GM19372 (cell line): Measurements from ENCODE around the gene SKI.

Experiments
- ATAC-seq: cut with Tn5 transposase; IDR thresholded peaks from one replicate; pipeline ENCODE4 v1.9.1; 2021; ENCODE audit warnings: mild to moderate bottlenecking, low read depth, moderate library complexity; ENCODE audit not compliant: unreplicated experiment

The SKI gene

DNA sequence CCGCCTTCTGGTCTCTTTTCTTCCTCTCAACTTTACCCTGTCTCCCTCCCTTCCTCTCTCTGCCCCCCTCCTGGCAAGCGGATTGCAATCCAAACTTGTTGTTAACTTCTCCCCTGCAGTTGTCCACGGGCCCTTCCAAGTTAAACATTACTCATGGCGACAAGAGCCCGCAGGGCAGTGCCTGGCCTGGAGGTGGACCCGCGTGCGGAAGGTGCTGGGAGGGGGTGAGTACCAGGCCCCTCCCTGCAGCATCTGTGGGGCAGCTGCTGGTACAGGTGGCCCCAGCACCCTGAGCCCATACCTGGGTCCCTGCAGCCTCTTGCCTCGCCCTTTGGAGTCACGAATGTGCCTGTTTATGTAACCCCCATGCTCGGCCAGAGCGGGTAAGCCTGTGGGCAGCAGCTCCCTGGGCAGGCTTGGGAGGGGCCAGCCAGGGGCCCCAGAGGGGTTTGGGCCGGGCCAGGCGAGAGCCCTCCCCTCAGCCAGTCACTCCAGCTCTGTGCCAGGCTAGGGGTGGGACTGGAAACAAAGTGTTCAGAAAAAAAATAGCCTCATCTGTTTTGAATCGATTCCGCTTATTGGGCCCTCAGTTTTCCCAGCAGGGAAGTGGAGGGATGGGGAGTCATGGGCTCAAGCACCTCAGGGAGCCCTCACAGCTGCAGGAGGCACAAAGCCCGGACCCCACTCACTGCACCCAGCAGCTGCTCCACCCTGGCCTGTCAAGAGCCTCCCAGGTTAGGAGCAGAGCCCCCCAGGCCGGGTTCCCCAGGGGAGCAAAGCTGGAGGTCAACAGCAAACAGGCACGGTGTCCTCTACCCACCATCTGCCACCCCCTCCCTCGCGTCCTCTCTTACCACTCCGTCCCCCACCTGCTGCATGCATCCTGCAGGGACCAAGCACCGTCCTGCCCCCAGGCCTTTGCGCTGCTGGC lies 19.5 kb upstream of the SKI start:
- ATAC-seq = no peak

DNA sequence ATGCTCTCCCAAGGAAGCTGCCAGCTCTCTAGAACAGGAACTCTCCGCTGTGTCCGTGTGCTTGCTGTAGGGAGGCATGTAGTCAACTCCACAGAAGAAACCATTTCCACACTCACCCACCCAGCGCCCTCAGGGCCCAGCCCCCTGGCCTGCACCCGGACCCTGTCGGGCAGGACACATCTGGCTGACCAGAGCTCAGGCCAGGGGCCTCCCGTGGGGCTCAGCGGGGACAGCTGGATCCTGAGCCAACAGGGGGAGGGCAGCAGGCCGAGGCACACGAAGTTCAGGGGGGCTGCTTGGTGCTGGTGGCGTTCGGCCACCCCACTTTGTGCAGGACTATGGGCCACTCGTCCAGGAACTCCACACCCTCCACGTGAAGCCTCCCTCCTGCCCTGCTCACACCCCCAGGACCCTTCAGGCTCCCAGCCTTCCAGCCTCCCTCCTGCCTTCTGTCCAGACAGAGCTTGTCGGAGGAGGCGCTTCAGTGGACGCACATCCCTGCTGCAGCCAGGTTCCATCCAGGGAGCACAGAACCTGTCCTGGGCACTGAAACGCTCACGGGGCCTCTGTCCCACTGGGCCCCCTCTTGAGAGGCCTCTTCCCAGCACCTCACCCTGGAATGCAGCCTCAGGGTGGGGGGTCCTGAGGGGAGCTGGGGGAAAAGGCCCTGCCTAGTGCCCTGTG lies 18.6 kb upstream of the SKI start:
- no peak for ATAC-seq

DNA sequence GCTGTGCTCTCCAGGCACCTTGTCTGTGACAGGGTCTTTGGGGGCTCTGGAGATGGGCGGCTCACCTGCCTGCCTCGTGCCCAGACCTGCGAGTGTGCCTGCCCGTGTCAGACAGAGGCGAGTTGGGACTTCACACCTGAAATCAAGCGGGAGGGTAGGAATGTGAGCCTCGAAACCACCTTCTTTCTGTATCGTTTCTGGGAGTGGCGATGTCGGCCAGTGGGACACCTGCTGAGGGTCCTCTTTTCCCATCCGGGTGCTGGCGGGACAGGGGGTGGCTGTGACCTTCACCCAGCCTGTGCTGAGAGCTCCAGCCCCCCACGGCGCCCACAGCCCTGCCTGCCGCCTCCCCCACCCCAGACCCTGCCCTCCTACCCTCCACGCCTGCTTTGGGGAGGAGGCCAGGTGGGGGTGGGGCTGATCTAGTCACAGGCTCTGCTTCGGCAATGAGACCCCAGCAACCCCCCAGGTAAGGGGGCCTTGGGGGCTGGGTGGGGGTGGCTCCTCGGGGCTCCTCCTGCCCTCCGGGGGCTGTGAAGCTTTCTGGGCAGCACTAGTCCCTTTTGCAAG lies 17.9 kb upstream of the SKI start:
- no peak for ATAC-seq

DNA sequence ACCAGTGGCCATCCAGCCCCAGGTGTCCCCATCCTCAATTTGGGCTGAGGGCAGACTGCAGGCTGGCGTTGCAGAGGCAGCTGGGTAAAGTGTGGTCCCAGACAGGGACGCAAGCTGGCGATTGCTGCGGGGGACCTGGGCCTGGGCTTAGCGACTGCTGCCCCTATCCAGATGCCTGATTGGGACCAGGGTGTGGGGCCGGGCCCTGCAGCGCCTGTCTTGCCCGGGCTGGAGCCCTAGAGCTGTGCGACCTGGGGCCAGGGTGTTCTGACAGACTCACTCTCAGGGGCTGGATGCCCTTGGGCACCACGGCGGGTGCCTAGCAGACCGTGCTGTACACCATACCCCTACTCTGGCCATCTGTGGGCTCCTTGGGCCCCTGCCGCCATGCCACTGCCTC lies 17.3 kb upstream of the SKI start:
- ATAC-seq = no peak

DNA sequence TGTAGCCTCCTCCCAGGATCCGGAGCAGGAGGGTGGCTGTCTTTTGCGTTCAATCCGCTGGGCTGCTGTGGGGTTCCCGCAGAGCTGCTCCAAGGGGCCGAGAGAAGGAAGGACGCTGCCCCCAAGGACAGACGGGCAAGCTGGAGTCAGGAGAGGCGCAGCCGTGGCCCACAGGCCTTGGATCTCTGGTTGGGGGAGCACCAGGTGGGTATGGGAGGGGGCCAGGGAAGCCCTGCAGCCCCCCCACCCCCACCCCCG lies 15.9 kb upstream of the SKI start:
- ATAC-seq = no peak

DNA sequence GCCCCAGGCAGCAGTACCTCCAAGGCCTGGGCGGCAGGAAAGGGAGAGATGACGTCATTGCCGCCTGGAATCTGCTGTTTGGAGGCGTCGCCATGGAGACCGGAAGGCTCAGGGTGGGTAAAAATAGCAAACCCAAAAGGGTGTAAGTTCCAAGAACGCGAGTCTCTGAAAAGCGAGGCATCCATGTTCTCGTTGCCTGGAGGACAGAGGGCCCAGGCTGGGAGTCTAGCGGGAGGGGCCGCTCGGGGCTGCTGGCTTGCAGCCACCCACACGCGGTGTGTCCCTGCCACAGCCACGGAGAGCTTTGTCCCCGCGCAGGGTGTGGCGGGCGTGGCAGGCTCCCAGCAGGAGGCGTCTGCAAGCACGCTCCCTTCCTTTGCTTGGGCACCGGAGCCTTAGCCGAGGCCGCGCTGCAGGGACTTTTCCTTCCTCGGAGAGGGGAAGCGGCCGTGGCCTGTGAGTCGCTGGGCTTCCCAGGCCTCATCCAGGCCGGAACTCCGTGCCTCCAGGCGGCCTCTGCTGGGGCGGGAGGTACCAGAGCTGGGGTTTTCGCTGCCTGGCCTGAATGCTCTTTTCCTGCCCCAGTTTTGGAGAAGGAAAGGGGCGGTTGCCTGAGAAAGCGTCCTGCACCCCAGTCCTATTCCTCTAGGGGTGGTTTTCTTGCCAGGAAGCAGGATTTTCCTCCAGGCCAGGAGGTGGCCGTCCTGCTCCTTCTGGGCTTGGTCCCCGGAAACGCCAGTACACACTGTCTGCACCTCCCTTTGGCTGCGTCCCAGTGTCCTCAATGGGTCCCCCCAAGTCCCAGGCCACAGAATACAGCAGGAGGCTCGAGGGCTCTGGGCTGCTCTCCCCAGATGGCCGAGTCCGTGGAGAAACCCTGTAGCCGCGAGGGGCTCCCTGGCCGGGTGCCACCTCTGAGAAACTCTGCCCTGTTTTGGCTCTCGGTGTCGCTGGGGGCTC lies 15.3 kb upstream of the SKI start:
- ATAC-seq = no peak

DNA sequence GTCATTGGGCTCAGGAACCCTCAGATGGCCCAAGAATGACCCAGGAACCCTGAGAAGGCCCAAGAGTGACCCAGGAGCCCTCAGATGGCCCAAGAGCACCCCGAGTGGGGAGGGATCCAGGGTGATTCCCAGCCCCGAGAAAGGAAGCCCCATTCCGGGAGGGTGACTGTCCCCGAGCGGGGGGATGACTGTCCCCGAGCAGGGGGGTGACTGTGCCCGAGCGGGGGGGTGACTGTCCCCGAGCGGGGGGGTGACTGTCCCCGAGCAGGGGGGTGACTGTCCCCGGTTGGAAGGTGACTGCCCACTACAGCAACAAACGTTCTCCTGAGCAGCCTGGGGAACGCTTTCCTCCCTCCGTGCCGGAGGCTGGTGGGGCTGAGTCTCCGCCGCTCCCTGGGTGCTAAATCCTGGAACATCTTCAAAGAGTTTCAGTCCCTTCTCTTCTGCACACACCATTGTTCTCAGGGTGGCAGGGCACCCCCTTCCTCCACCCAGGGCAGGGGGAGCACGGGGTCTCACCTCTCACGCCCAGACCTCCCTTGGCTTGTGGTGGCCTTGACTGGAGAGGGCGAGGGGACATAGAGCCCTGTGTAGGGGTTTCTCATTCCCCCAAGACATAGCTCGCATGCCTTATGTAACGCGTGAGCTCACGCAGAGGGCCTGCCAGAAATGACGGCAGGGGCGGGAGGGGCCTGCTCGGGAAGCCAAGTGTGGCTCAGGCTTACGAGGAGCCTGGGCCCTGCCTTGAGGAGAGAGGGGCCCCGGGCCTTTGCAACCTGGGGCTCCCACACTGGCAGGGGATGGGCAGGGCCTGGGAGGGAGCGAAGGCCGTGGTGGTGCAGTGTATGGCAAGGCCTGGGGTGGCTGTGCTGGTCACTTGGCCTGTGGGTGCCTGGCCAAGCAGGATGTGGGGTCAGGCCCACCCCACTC lies 14.3 kb upstream of the SKI start:
- ATAC-seq = no peak

DNA sequence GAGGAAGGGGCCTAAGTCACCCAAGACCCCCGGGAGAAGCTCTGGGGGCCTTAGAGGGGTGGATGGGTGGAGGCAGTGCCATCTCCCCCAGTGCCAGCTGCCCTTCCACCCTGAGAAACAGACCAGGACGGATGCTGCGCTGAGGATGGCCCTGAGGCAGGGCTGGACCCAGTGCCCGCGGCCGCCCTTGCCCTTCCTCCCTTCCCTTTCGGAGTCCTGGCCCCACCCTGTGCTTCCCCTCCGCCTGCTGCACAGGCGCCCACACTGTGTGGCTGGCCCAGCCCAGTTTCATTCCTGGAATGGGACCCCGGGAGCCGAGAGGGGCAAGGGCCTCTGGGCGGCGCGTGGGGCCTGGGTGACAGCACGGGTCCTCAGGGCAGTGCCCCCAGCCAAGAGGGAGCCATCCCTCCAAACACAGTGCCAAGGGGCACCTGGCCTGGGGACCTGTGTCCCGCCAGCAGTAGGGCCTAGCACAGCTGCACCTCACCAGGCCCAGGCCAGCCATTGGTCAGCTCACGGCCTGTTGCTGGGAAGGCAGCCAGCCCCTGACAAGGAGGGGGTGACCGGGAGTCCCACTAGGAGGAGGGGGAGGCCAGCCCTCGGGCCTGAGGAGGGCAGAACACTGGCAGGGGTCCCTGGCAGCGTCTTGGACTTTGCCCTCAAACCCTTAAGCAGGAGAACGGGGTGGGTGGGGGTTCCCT lies 13.4 kb upstream of the SKI start:
- no peak for ATAC-seq

DNA sequence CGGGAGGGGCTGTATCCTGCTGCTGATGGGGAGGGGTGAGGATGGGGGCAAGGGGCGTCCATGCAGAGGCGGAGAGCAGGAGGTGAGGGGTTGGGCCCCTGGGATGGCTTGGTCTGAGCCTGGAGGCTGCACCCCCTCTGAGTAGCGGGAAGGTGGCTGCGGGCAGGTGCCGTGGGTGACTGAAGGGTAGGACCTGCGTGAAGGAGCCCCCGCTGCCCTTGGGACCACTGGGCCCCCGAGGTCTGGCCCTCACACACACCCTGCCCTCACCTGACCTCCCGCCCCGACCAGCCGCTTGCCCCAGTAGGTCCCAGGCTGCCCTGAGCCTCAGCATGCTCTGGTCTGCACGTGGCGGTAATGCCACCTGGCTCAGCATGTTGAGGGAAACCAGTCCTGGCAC lies 12.8 kb upstream of the SKI start:
- ATAC-seq = no peak

DNA sequence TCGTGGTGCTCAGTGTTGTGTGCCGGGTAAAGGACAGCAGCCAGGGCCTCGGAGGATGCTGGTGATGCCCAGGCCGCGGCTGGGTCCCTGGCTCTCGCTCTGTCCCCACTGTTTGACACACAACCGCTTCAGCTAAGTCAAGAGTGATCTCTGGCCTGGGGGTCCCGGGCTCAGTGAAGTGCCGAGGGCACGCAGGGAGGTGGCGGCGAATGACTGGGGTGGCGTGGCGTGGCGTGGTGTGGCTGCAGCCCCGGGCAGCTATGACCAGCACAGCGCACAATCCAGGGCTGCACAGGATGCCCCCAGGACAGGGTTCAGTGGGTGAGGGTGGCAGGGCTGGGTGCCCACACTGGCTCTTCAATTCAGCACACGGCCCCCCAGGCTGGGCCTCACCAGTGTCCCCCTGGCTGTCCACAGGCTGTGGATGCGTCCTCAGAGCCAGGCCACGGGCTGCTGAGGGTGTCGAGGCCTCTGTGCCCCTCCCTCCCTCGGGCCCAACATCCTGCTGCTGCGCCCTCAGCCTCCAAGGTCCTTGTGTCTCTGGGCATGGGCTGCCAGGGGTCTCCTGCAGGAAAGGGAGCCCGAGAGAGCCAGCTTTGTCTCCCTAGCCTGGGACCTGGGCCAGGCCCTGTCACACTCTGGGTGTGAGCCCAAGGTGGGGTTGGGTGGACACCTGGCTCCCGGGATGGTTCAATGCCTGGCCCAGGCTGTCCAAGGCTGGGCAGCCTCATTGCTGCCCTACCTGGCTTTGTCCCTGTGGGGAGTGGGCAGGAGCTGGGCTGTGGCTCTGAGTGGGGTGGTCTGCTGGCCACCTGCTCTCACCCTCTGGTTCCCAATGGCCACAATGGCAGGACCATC lies 12.0 kb upstream of the SKI start:
- ATAC-seq = no peak

DNA sequence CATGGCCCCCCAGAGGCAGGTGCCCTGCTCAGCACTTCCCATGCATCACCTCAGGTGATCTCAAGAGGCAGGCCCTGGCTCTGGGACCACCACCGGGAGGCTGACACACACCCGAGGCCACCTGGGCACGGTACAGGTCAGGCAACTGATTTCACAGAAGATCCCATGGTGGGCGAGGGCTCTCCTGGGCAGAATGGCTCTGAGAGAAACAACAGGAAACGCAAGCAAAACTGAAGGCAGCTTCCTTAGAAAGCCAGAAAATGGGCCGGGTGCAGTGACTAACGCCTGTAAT lies 11.4 kb upstream of the SKI start:
- ATAC-seq = no peak

DNA sequence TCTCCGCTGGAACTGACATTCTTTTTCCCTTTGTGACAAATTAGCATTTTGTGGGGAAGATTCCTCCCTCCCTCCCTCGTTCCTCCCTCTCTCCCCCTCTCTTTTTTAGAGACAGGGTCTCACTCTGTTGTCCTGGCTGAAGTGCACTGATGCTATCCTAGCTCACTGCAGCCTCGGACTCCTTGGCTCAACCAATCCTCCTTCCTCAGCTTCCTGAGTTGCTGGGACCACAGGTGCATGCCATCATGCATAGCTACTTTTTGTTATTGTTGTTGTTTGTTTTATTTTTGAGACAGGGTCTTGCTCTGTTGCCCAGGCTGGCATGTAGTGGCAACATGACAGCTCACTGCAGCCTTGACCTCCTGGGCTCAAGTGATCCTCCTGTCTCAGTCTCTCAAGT lies 6.8 kb upstream of the SKI start:
- no peak for ATAC-seq

DNA sequence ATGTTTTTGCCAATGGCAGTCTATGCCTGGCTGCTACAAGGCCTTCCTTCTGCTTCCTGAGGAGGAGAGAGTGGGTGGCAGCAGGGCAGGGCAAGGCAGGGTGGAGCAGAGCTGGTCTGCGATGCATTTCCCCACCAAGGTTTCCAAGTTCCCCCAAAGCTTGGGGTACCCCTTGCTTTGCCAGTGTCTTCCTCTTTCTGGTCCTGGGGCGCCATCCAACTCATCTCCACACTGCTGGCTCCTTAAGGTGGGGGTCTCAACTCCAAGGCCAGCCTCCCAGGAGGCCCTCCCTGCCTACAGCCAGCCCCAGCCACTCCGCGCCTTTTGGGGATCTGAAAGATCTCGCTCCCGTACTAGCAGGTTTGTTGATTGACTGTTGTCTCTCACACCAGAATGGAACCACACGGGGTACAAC lies 3.9 kb upstream of the SKI start:
- ATAC-seq = no peak

DNA sequence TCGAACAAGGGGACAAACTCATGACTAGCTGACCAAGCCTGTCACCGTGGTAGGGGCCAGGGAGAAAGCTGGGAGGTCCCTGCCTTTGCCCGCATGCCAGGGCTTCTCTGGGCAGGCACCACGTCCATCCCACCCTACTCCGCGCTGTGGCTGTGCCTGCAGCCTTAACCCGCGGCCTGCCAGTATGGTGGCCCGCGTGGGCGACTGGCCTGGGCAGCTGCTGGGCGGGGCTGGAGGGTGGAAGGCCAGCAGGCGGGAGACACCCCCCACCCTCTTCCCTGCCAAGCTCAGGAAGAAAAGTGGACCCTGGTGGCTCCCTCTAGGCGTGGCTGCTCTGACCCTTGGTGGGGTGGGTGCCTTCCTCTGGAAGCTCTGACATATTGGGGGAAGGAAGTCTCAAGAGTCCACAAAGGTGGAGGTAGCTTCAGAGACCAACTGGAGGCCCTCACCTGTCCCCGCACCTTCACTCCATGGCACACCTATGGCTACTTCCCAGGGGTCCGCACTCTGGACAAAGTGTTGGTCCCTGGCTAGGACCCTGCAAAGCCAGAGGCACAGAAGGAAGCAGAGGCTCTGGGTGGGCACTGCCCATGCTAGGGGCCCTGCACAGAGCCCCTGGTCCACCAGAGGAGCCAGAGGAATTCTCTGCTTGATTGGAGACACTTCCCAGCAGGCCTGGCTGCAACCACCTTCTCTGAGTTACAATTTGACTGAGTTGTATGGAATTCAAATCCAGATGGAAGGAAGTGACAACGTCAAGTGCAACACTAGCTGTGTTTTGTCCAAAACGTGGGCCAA lies 3.3 kb upstream of the SKI start:
- no peak for ATAC-seq

DNA sequence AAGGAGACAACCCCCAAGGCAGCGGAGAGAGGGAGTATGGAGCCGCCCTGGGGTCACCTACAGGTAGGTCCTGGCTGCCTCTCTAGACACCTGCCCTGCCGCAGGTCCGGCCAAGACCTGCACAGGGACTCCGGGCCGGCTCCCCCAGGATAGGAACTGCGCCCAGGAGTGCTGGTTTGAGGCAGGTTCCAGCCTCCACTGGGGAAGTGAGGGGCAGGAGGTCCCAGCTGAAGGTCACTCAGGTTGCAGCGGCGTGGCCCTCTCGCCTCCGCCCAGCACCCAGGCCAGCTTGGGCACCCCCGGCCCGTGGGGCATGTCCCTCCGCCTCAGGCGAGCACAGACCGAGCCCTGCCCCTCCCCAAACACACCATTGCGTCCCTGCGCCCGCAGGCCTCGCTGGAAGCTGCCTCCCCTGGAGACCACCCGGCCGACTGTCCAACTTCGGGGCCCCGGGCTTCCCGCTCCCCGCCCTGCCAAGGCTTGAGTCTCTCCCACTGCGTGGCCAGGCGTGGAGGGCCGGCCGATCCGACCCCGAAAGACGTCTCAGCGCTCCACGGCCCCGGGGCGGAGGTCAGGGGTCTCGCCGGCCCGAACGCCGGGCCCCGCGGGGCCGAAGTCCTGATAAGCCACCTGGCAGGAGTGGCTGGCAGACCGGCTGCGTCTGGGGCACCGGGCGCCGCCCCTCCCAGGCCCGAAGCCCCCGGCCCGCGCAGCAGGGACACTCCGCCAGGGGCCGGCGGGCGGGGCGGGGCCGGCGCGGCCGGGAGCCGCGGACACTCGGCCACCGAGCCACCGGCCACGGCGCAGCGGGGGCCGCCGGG lies 1.4 kb upstream of the SKI start:
- no peak for ATAC-seq

DNA sequence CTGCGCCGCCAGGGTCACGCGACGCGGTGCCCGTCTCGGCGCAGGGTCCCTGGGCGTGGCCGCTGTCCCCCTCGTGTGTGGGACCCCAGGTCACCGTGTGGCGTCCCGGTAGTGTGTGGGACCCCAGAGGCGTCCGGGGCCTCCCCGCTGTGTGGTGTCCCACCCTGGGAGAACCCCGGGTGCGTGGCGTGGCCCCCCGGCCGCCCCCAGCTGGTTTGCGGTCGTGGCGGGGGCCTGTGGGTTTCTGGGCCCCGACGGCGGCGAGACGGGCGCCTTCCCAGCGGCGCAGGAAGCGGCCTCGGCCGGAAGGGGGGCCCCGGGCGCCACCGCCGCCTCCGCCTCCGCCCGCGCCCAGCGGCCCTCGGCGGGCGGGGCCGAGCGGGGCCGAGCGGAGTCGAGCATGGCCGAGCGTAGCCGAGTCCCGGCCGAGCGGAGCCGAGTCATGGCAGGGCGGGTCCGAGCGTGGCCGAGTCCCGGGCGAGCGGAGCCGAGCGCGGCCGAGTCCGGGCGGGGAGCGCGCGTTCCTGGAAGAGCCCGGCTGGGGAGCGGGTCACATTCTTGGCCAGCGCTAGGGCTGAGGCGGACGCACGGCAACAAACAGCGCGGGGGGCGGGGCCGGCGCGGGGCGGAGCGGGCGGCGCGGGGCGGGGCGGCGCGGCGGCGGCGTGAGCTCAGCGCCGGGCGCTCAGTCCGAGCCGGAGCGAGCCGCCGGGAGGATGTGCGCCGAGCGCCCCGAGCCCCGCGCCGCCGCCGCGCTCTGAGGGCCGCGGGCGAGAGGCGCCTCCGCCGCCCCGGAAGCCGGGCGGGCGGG lies 568 bp upstream of the SKI start:
- peak; percentile 88 for ATAC-seq
